GM18511 (cell line): ENCODE measurements around the gene TEAD1.

Experiments
- ATAC-seq: cut with Tn5 transposase; IDR thresholded peaks from one replicate; pipeline ENCODE4 v1.9.1; 2021; ENCODE audit warnings: mild to moderate bottlenecking, moderate library complexity; ENCODE audit not compliant: unreplicated experiment

TEAD1 gene

GRCh38 chr11:12827929-12828812 lies 153.9 kb downstream of the TEAD1 start:
- peak; percentile 86 for ATAC-seq

- no peak for ATAC-seq
Measured at GRCh38 chr11:12829131-12829530, 154.9 kb downstream of the TEAD1 start.

- ATAC-seq: no peak
Measured at GRCh38 chr11:12829540-12830314, 155.5 kb downstream of the TEAD1 start.

GRCh38 chr11:12831471-12832202 lies 157.4 kb downstream of the TEAD1 start:
- no peak for ATAC-seq

GRCh38 chr11:12832480-12833224 lies 158.4 kb downstream of the TEAD1 start:
- ATAC-seq: no peak

GRCh38 chr11:12834166-12834565 lies 159.9 kb downstream of the TEAD1 start:
- ATAC-seq: no peak

GRCh38 chr11:12834630-12835029 lies 160.4 kb downstream of the TEAD1 start:
- no peak for ATAC-seq

GRCh38 chr11:12835286-12835685 lies 161.1 kb downstream of the TEAD1 start:
- no peak for ATAC-seq

GRCh38 chr11:12838463-12839123 lies 164.4 kb downstream of the TEAD1 start:
- no peak for ATAC-seq

GRCh38 chr11:12840871-12841660 lies 166.8 kb downstream of the TEAD1 start:
- no peak for ATAC-seq

- no peak for ATAC-seq
Measured at GRCh38 chr11:12841946-12842630, 167.9 kb downstream of the TEAD1 start.

- no peak for ATAC-seq
Measured at GRCh38 chr11:12842933-12843636, 168.9 kb downstream of the TEAD1 start.

GRCh38 chr11:12845163-12845562 lies 170.9 kb downstream of the TEAD1 start:
- no peak for ATAC-seq

GRCh38 chr11:12845739-12846358 lies 171.6 kb downstream of the TEAD1 start:
- ATAC-seq: no peak

- no peak for ATAC-seq
Measured at GRCh38 chr11:12846786-12847615, 172.8 kb downstream of the TEAD1 start.

GRCh38 chr11:12848413-12848812 lies 174.2 kb downstream of the TEAD1 start:
- ATAC-seq: no peak

- no peak for ATAC-seq
Measured at GRCh38 chr11:12853325-12853651, 179.1 kb downstream of the TEAD1 start.
